HG03558 (cell line): ENCODE data around the gene MRAP2.
"Not testable (repeated sequence)": the region's sequence is repeated elsewhere in the genome, so short reads cannot be mapped to it uniquely, and the experiment has no call there.

ENCODE experiments used
- ATAC-seq: cut with Tn5 transposase; IDR thresholded peaks from one replicate; pipeline ENCODE4 v1.9.1; 2021; ENCODE audit warnings: moderate number of reproducible peaks; ENCODE audit not compliant: unreplicated experiment; ENCODE audit errors: extremely low read depth

The MRAP2 gene

GRCh38 chr6:84114933-84115594 is 81.5 kb downstream of the MRAP2 start:
- not testable (repeated sequence) for ATAC-seq

- no peak for ATAC-seq
Measured at GRCh38 chr6:84118191-84118590, 84.6 kb downstream of the MRAP2 start.

GRCh38 chr6:84119277-84119676 is 85.7 kb downstream of the MRAP2 start:
- no peak for ATAC-seq

- no peak for ATAC-seq
Measured at GRCh38 chr6:84123186-84123585, 89.6 kb downstream of the MRAP2 start.

DNA sequence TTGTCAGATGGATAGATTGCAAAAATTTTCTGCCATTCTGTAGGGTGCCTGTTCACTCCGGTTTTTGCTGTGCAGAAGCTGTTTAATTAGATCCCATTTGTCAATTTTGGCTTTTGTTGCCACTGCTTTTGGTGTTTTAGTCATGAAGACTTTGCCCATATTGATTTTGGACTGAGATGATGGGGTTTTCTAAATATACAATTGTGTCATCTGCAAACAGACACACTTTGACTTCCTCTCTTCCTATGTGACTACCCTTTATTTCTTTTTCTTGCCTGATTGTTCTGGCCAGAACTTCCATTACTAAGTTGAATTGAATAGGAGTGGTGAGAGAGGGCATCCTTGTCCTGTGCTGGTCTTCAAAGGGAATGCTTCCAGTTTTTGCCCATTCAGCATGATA is 96.0 kb downstream of the MRAP2 start:
- ATAC-seq: not testable (repeated sequence)

DNA sequence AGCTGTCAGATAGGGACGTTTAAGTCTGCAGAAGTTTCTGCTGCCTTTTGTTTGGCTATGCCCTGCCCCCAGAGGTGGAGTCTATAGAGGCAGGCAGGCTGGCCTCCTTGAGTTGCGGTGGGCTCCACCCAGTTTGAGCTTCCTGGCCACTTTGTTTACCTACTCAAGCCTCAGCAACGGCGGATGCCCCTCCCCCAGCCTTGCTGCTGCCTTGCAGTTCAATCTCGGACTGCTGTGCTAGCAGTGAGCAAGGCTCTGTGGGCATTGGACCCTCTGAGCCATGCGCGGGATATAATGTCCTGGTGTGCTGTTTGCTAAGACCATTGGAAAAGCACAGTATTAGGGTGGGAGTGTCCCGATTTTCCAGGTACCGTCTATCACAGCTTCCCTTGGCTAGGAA is 99.8 kb downstream of the MRAP2 start:
- not testable (repeated sequence) for ATAC-seq

DNA sequence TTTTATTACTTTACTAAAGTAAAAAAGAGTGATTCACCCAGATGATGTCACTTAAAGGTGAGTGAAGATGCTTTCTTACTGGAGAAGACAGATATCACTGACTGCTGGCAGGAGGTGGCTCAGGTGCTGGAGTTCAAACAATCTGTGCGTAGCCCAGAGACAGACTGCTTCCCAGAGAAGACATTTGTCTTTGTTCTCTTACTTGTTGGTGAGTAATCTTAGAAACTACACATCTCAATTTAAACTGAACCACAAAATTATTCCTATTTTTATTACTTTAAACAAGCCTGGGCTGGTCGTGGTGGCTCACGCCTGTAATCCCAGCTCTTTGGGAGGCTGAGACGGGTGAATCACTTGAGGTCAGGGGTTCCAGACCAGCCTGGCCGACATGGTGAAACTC is 101.7 kb downstream of the MRAP2 start:
- ATAC-seq: no peak

DNA sequence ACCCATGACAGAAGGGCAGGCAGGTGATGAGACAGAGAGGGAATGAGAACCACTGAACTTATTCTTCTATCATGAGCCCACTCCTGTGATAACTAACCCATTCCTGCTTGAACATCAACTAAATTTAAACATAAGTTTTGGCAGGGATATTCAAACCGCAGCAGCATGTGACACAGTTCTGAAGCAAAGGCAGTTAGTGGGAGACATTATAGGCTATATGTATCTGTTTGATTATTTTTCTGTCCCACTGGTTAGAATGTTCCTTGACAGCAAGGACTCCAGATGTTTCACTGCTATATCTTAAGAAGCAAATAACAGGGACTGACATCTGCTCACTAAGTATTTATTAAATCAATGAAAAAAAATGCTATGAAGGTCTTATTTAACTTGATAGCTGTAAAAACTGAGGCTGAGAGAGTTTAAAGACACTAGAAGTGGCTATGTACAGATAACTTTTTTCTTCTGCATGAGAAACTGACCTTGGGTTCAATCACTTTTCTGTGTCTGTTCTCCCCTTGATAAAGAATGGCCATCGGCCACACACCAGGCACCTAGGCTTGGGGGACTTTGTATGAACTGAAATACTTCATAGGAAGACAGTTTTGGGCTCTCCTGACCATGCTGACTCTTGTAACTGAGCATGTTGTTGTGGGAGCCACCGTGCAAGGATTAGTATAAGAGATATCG is 102.9 kb downstream of the MRAP2 start:
- no peak for ATAC-seq

DNA sequence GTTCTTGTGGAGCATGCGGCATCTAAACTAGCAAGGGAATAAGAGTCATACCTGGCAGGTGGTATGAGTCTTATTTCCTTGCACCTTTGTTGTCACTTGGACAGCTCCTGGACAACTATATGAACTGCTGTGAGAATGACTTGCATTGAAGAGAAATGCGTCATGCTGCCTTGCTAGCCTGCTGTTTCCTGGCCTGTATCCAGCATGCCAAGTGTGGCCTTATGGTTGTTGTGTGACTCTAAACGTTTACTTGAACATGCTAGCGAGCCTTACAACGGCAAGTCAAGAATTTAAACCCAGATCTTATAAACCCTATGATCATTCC is 103.4 kb downstream of the MRAP2 start:
- no peak for ATAC-seq

- ATAC-seq: no peak
Measured at GRCh38 chr6:84137989-84138575, 104.5 kb downstream of the MRAP2 start.

- ATAC-seq: no peak
Measured at GRCh38 chr6:84139311-84139710, 105.7 kb downstream of the MRAP2 start.
